HG03280 (cell line): ENCODE results near the gene SF3B5.
"Not testable (repeated sequence)": the region's sequence is repeated elsewhere in the genome, so short reads cannot be mapped to it uniquely, and the experiment has no call there.

Experiments used
- ATAC-seq: cut with Tn5 transposase; IDR thresholded peaks from one replicate; pipeline ENCODE4 v1.9.1; 2021; ENCODE audit warnings: mild to moderate bottlenecking, moderate library complexity; ENCODE audit not compliant: unreplicated experiment

The SF3B5 gene

GRCh38 chr6:144064402-144065212 lies 30.8 kb downstream of the SF3B5 start:
- peak; percentile 30 for ATAC-seq

- peak; percentile 85 for ATAC-seq
These were observed 31.5 kb downstream of the SF3B5 start for GRCh38 chr6:144063744-144064401.

- no peak for ATAC-seq
These were observed 32.1 kb downstream of the SF3B5 start for GRCh38 chr6:144063246-144063743.

- ATAC-seq, result no peak
These were observed 32.6 kb downstream of the SF3B5 start for GRCh38 chr6:144062786-144063185.

GRCh38 chr6:144059139-144059538 lies 36.2 kb downstream of the SF3B5 start:
- no peak for ATAC-seq

GRCh38 chr6:144055121-144055931 lies 40.0 kb downstream of the SF3B5 start:
- ATAC-seq, result peak; percentile 86

- no peak for ATAC-seq
These were observed 41.8 kb downstream of the SF3B5 start for GRCh38 chr6:144053601-144054000.

GRCh38 chr6:144052488-144052887 lies 42.9 kb downstream of the SF3B5 start:
- no peak for ATAC-seq

- ATAC-seq, result no peak
These were observed 46.0 kb downstream of the SF3B5 start for GRCh38 chr6:144049386-144049785.

GRCh38 chr6:144047688-144048087 lies 47.7 kb downstream of the SF3B5 start:
- no peak for ATAC-seq

GRCh38 chr6:144046672-144047071 lies 48.7 kb downstream of the SF3B5 start:
- ATAC-seq, result not testable (repeated sequence)

- ATAC-seq, result not testable (repeated sequence)
These were observed 50.4 kb downstream of the SF3B5 start for GRCh38 chr6:144044989-144045388.
